ENCODE measurements around the gene PLPP1. TPM values are rescaled to one million over a fixed set of nuclear protein-coding genes. Genes with fewer than 3 reads are reported as not detected.

Gene PLPP1
- total RNA-seq, 4 donors from 2014 or later: 26.1 to 140 (median 41.3) TPM

- Histone ChIP-seq H3K4me1 (peaks cover 6 to 34% (median 13%) of the 10 kb centered on the region in 3 donors), H3K27me3 (no peaks in the 10 kb centered on the region), H3K36me3 (no peaks in the 10 kb centered on the region), H3K9me3 (no peaks in the 10 kb centered on the region), H3K4me3 (no peak overlapping the region), H3K27ac (peak overlapping the region in 3 of 4 donors; percentile 19 to 73 (median 62))
- no peak for DNase-seq
- WGBS, 2 donors: 16 to 17% methylated on average over 6 of the region's 6 CpGs
- TF ChIP-seq CTCF (IDR thresholded peaks at IDR 0.05): no peak
- TF ChIP-seq POLR2A (IDR thresholded peaks at IDR 0.05): no peak
- intact Hi-C loops (cut with DNase I): no loop called here
These were observed 42.7 kb upstream of the PLPP1 start for GRCh38 chr5:55577353-55578060.

- 53 to 55% methylated on average over 2 of the region's 2 CpGs for WGBS, 2 donors
- Histone ChIP-seq H3K27ac (peak overlapping the region in 3 of 4 donors; percentile 19 to 73 (median 62)), H3K4me1 (peaks cover 6 to 34% (median 13%) of the 10 kb centered on the region in 3 donors), H3K36me3 (no peaks in the 10 kb centered on the region), H3K4me3 (no peak overlapping the region), H3K9me3 (no peaks in the 10 kb centered on the region), H3K27me3 (no peaks in the 10 kb centered on the region)
- TF ChIP-seq CTCF (IDR thresholded peaks at IDR 0.05) (no peak), POLR2A (IDR thresholded peaks at IDR 0.05) (no peak)
- intact Hi-C loops (cut with DNase I): no loop called here
- no peak for DNase-seq
These were observed 41.9 kb upstream of the PLPP1 start for GRCh38 chr5:55576661-55577060.

GRCh38 chr5:55575815-55576583 is 41.2 kb upstream of the PLPP1 start:
- Histone ChIP-seq H3K9me3 (no peaks in the 10 kb centered on the region), H3K27me3 (no peaks in the 10 kb centered on the region), H3K27ac (peak overlapping the region in 2 of 4 donors; percentile 19 to 34), H3K36me3 (no peaks in the 10 kb centered on the region), H3K4me1 (peaks cover 6 to 34% (median 13%) of the 10 kb centered on the region in 3 donors), H3K4me3 (no peak overlapping the region)
- no peak for TF ChIP-seq CTCF (IDR thresholded peaks at IDR 0.05)
- no peak for TF ChIP-seq POLR2A (IDR thresholded peaks at IDR 0.05)
- intact Hi-C loops (cut with DNase I): no loop called here
- DNase-seq: no peak
- 83 to 86% methylated on average over 8 of the region's 8 CpGs for WGBS, 2 donors

GRCh38 chr5:55572600-55572999 is 37.8 kb upstream of the PLPP1 start:
- no peak overlapping the region for H3K27ac ChIP-seq
- H3K9me3 ChIP-seq: no peaks in the 10 kb centered on the region
- 88 to 92% methylated on average over 4 of the region's 4 CpGs for WGBS, 2 donors
- H3K27me3 ChIP-seq: no peaks in the 10 kb centered on the region
- H3K4me1 ChIP-seq: peaks cover 2 to 32% (median 8%) of the 10 kb centered on the region in 3 donors
- H3K36me3 ChIP-seq: no peaks in the 10 kb centered on the region
- TF ChIP-seq POLR2A (IDR thresholded peaks at IDR 0.05) (no peak), CTCF (IDR thresholded peaks at IDR 0.05) (no peak)
- H3K4me3 ChIP-seq: no peak overlapping the region
- no peak for DNase-seq
- intact Hi-C loops (cut with DNase I): no loop called here

- intact Hi-C loops (cut with DNase I): no loop called here
- DNase-seq: no peak
- Histone ChIP-seq H3K4me3 (no peak overlapping the region), H3K36me3 (no peaks in the 10 kb centered on the region), H3K27ac (no peak overlapping the region), H3K27me3 (no peaks in the 10 kb centered on the region), H3K4me1 (peaks cover 0 to 26% (median 2%) of the 10 kb centered on the region in 3 donors), H3K9me3 (no peaks in the 10 kb centered on the region)
- TF ChIP-seq CTCF (IDR thresholded peaks at IDR 0.05) (no peak), POLR2A (IDR thresholded peaks at IDR 0.05) (no peak)
These were observed 37.3 kb upstream of the PLPP1 start for GRCh38 chr5:55572020-55572419.
